ENCODE measurements around the gene RALA. TPM values are rescaled to one million over a fixed set of nuclear protein-coding genes. Genes with fewer than 3 reads are reported as not detected.
A peak's percentile ranks its signal among the peaks of the same experiment; 100 is the strongest.

The RALA gene
- total RNA-seq, 2 experiments from 2014 or later, result 32.5 to 32.8 TPM

DNA sequence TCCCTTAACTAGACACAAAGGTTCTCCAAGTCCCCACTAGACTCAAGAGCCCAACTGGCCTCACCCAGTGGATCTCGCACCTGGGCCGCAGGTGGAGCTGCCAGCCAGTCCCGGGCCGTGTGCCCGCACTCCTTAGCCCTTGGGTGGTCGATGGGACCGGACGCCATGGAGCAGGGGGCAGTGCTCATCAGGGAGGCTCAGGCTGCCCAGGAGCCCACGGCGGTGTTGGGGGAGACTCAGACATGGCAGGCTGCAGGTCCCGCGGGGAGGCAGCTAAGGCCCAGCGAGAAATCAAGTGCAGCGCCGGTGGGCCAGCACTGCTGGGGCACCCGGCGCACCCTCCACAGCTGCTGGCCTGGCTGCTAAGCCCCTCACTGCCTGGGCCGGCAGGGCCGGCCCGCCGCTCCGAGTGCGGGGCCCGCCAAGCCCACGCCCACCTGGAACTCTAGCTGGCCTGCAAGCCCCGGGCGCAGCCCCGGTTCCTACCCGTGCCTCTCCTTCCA is 130.5 kb downstream of the RALA start:
- intact Hi-C loops (cut with micrococcal nuclease), result no loop called here
- Mint-ChIP-seq H3K36me3 (ENCODE audit: low read depth) (peaks cover 8% of the 10 kb centered on the region), H3K4me3 (no peak overlapping the region), H3K4me1 (ENCODE audit: low read depth) (peaks cover 24% of the 10 kb centered on the region), H3K27me3 (no peaks in the 10 kb centered on the region), H3K27ac (no peak overlapping the region), H3K9me3 (peaks cover 2% of the 10 kb centered on the region)
- DNase-seq, result no peak
- ChIA-PET CTCF (interaction anchor here (4.0 kb wide), 1 partner anchor 174 kb away, joined by 13 read pairs; no protein-coding TSS in a partner anchor), POLR2A (no interaction called here)
- TF ChIP-seq, protein P1, sequence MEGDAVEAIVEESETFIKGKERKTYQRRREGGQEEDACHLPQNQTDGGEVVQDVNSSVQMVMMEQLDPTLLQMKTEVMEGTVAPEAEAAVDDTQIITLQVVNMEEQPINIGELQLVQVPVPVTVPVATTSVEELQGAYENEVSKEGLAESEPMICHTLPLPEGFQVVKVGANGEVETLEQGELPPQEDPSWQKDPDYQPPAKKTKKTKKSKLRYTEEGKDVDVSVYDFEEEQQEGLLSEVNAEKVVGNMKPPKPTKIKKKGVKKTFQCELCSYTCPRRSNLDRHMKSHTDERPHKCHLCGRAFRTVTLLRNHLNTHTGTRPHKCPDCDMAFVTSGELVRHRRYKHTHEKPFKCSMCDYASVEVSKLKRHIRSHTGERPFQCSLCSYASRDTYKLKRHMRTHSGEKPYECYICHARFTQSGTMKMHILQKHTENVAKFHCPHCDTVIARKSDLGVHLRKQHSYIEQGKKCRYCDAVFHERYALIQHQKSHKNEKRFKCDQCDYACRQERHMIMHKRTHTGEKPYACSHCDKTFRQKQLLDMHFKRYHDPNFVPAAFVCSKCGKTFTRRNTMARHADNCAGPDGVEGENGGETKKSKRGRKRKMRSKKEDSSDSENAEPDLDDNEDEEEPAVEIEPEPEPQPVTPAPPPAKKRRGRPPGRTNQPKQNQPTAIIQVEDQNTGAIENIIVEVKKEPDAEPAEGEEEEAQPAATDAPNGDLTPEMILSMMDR (IDR thresholded peaks at IDR 0.05), result no peak
- no peak for ATAC-seq

DNA sequence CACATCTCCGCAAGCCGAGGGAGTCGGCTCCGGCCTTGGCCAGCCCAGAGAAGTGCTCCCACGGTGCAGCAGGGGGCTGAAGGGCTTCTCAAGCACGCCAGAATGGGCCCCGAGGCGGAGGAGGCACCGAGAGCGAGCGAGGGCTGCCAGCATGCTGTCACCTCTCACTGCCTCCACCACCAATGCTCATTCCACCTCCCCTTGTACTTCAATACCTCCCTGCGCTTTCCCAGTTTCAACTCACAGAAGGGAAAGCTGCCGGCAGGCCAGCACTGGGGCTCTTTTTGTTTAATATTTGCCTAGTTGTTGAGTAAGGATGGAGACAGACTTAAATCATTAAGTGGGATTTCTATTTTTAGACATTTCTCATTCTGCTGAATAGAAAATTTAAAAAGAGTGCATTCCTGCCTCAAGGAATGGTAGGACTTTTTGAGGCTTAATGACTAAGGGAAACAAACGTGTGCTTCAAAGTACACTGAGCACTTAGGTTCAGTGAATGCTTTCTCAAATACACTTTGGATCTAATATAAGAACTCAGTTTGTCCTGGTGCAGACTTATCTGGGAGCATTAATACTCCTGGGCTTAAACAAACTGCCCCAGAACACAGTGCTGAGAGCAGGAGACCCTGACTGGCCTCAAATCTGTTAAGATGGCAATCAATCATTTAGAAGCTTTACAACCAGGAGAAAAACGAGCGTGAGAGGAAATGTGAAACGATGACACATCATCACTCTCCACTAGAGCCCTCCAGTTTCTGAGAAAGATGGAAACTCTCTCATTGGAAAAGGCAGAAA is 131.2 kb downstream of the RALA start:
- ATAC-seq, result peak; percentile 79
- ChIA-PET CTCF (interaction anchor here (1.0 to 4.0 kb wide), 2 partner anchors 8 to 174 kb away, joined by 6 to 13 read pairs; no protein-coding TSS in a partner anchor), POLR2A (interaction anchor here (1.0 to 1.2 kb wide), 2 partner anchors 89 to 174 kb away, joined by 3 read pairs; no protein-coding TSS in a partner anchor)
- H3K27me3 Mint-ChIP-seq, result no peaks in the 10 kb centered on the region
- H3K27ac Mint-ChIP-seq, result peak overlapping the region; percentile 78
- TF ChIP-seq, protein P1 (IDR thresholded peaks at IDR 0.05), result no peak
- no peak for DNase-seq
- intact Hi-C loops (cut with micrococcal nuclease), result no loop called here
- peaks cover 8% of the 10 kb centered on the region for H3K36me3 Mint-ChIP-seq (ENCODE audit: low read depth)
- H3K4me3 Mint-ChIP-seq, result no peak overlapping the region
- H3K9me3 Mint-ChIP-seq, result peaks cover 2% of the 10 kb centered on the region
- peaks cover 19% of the 10 kb centered on the region for H3K4me1 Mint-ChIP-seq (ENCODE audit: low read depth)

DNA sequence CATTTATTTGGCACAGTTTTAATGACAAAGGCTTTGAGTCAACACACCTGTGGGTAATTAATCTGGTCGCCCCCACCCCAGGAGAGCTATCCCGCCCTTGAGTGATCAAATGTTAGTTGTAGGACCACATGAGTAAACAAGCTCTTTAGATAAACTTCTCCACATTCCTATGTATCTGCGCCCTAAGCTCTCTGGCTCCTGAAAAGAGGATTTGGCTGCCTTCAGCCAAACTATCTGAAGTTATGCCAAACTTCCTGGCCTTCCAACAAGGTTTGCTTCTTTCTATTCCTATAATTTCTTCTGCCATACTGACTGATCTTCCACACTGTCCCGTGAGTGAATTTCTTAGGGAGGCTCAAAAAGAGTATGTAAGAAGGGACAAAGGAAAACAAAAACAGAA is 134.2 kb downstream of the RALA start:
- ATAC-seq, result no peak
- peaks cover 8% of the 10 kb centered on the region for H3K36me3 Mint-ChIP-seq (ENCODE audit: low read depth)
- no peaks in the 10 kb centered on the region for H3K27me3 Mint-ChIP-seq
- no peak overlapping the region for H3K4me3 Mint-ChIP-seq
- intact Hi-C loops (cut with micrococcal nuclease), result no loop called here
- no peak for DNase-seq
- CTCF ChIA-PET, result interaction anchor here (4.0 kb wide), 1 partner anchor 177 kb away, joined by 13 read pairs; no protein-coding TSS in a partner anchor
- TF ChIP-seq, protein P1 (IDR thresholded peaks at IDR 0.05), result no peak
- peaks cover 21% of the 10 kb centered on the region for H3K4me1 Mint-ChIP-seq (ENCODE audit: low read depth)
- H3K27ac Mint-ChIP-seq, result no peak overlapping the region
- H3K9me3 Mint-ChIP-seq, result peaks cover 2% of the 10 kb centered on the region
- POLR2A ChIA-PET, result no interaction called here

Other genes with a start within 250 kb of the RALA start
- 10 to 100 TPM in 1 of 2 experiments, 1 to 10 TPM in 1; 9.6 to 10.9 TPM for gene YAE1, start 57.2 kb upstream of the RALA start, total RNA-seq

All from activated CD8-positive, alpha-beta T cell treated with anti-CD3 and anti-CD28 coated beads for 36 hours (primary cell).